Activated CD8-positive, alpha-beta memory T cell treated with anti-CD3 and anti-CD28 coated beads for 4 hours (primary cell): ENCODE results near the gene NAT14.
"Not testable (repeated sequence)": the region's sequence is repeated elsewhere in the genome, so short reads cannot be mapped to it uniquely, and the experiment has no call there.

Experiments
- DNase-seq, 2 donors: peaks; one replicate each; pipeline ENCODE4 v3.0.0-alpha.2; 2020; ENCODE audit warnings: low read depth in 2 of 2

NAT14 gene

DNA sequence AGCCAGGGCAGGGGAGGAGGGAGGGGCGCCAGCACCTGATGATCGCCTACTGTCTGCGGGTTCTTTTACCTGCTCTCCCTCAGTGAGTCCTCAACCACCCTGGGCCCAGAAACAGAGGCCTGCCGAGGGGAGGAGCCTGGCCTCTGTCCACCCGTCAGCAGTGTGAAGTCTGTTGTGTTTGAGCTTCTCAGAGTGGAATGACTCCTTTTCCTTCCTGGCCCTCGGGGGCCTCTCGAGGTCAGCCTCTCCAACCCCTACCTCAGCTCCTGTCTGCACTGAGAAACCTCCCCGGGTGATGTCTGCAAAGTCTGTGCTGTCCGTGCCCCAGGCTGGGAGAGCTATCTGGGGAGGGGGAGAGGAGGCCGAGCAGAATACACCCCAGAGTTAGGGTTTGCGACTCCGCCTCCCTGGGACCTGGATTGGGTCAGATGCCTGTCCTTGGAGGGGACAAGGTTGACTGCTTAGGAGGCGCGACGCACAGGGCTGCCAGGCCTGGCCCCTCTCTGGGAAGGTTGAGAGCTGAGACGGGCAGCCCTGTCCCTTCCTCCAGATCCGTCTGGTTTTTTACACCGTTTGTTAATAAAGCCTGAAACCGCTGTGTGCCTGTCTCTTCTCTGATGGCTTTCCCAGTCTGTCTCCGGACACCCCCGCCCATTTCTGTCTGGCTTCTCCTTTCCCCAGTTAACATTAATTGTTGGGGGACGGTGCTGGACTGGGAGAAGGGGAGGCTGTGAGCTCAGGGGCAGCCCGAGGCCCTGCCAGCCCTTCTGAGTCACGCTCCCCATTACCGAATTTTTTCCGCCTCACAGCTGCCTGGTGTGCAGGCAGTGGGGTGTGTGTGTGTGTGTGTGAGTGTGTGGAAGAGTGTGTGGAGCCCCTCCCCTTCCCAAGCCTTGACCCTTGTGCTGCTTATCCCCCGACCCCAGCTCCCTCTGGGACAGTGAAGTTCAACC lies 2.3 kb downstream of the NAT14 start:
- DNase-seq = peak in 1 of 2 donors; percentile 30

DNA sequence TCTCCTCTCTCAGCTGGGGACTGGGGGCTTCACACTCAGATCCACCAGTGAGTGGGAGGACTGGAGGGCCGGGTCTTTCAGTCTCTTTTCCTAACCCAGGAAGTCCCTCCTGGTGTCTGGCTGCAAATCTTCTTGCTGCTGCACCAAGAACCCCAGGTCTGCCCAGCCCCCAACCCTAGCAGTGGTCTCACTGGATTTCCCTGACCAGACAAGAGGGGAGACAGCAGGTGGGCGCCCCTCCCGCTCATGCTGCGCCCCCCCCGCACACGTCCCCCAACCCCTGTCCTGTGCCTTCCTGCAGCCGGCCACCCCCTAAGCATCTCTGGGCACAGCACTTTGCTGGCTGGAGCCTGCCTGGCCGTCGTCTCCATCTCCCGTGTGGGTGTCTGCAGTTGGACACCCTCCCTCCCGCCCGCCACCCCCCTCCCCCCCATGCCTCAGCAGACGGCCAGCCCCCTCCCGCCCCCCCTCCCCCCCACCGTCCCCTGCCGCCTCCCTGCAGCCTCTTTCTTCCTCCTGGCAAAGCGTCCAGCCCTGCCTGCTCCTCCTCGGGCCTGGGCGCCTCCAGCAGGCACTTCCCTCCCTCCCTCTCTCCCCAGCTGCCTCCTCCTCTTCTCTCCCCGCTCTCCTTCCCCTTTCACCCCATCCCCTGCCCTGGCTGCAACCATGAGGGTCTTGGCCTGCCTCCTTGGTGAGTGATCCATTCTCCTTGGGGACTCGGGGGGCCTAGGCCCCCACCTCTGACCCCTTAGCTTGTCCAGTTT lies 3.1 kb downstream of the NAT14 start, which contains the start of gene SSC5D:
SSC5D (plus strand) TSS at position 513 of the 764 bp plus-strand sequence; CDS start at position 667, 154 bp downstream.
- DNase-seq = no peak

DNA sequence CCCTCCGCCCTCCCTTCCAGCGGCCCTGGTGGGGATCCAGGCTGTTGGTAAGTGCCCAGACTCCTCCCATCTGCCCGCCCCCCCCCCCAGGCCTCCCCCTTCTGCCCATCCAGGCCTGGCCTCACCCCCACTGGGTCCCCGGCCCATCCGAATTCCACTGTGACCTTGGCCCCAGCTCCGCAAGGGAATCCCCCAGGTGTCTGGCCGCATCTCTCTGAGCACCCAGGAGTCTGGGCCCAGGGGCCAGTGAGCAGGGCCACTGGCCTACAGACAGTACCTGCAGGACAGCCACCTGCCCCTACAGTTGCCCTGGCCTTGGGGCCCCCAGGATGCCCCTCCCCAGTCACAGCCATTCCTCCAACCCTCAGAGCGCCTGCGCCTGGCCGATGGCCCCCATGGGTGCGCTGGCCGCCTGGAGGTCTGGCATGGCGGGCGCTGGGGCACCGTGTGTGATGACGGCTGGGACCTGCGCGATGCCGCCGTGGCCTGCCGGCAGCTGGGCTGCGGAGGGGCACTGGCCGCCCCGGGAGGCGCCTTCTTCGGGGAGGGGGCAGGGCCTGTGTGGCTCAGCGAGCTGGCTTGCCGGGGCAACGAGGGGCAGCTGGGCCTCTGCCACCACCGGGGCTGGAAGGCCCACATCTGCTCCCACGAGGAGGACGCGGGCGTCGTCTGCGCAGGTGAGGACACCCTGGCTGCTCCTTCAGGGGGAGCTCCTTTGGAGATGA lies 4.2 kb downstream of the NAT14 start:
- DNase-seq = no peak

DNA sequence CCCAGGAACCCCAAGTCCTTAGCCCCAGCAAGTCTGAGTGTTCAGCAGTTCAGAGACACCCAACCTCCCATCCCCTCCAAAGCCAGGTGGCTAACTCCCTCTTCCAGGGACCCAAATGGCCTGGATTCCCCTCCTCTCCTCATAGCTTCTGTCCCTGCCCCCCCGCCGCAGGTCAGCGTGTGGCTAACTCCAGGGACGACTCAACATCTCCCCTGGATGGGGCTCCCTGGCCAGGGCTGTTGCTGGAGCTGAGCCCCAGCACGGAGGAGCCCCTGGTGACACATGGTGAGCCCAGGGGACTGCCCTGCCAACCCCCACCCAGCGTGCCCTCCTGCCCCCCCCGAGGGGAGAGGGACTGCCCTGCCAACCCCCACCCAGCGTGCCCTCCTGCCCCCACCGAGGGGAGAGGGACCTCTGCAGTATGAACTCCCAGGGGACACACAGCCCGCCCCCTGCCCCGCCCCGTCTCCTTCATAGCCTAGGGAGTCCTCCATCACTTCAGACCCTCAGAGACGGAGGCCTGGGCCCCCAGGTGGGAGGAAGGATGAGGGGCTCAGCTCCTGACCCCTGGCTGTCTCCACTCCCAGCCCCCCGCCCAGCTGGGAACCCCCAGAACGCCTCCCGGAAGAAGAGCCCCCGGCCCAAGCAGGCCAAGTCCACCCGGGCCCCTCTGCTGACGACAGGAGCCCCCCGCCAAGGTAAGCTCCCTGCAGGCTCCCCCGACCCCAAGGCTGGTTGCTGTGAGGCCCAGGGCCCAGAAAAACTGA lies 4.9 kb downstream of the NAT14 start:
- DNase-seq = no peak

DNA sequence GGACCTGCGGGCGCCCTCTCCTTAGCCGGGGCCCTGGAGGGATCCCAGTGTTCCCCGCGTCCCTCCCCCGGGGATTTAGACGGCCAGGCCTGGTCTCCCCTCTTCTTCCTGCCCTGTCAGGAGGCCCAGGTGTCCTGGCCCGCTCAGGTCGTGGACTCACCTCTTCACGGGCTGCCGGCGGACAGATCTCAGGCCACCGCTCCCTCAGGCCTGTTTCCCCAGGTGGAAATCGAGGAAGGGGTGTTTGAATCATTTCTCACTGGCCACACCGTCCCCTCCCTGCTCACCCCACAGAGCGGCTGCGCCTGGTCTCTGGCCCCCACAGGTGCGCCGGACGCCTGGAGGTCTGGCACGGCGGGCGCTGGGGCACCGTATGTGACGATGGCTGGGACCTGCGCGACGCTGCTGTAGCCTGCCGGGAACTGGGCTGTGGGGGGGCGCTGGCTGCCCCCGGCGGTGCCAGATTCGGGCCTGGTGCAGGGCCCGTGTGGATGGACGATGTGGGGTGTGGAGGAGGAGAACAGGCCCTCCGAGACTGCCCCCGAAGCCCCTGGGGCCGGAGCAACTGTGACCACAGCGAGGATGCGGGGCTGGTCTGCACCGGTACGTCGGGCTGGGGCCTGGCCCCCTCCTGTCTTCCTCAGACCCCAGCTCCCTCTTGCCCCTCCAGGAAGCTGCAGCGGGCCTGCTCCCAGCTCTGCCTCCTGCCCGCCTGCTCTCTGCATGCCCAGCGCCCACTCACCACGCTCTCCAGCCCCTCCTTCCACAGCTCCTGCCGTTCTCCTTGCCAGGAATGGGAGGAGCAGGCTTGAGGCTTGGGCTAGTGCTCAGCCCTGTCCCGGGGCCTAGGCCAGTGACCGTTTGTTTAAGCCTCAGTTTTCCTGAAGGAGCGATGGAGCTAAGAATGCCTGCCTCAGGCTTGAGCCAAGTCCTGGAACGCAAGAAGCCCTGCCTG lies 5.8 kb downstream of the NAT14 start:
- no peak for DNase-seq

DNA sequence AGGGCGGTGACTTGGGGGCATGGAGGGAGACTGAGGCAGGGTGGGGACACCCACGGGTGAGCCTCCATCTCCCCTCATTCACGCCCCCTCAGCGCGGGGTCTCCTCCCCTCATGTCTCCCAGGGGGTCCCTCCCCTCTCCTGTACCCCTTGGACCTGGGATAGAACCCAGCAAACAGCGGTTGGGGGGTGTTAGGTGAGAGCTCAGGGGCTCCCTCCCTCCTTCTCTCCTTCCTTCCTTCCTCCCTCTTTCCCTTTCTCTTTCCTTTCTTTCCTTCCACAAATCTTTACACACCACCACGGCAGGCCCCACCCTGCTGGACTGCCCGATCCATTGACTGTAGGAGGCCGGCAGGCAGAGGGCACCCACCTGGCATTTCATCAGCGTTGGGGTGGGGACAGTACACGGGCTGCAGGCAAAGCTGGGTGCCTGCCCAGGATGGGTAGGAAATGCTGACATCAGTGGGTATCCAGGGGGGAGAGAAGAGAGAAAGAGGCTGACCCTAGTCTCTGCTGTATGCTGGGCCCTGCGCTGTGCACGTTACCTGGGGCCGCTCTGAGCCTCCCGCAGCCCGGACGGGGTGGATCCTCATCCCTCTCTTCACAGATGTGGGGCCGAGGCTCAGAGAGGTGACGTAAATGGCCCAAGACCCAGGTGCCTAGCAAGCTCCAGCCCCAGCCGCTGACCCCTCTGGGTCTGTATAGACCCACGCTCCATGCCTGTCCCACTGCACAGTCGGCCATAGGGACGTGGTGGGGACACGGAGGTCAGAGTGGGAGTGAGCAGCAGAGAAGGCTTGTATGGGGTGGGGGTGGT lies 6.8 kb downstream of the NAT14 start:
- no peak for DNase-seq

DNA sequence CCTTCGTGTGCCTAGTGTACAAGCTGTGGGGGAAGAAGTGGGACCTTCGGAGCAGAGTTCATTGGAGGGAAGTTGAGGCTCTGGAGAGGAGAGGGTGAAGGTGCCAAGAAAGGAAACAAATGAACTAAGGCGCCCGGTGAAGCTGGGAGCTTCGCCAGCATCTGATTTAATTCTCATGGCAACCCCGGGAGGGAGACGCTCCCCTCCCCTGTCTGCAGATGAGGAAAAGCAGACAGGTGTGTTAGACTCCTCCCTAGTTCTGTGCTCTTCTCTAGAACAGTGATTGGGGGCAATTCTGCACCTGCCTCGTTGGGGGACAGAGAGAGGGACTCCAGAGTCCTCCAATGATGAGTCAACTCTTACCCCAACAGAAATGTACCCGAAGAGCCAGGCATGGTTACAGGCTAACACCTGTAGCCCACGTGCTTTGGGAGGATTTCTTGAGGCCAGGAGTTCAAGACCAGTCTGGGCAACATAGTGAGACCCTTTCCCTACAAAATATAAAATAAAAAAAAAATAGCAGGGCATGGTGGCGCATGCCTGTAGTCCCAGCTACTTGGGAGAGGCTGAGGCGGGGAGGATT lies 7.5 kb downstream of the NAT14 start:
- no peak for DNase-seq

DNA sequence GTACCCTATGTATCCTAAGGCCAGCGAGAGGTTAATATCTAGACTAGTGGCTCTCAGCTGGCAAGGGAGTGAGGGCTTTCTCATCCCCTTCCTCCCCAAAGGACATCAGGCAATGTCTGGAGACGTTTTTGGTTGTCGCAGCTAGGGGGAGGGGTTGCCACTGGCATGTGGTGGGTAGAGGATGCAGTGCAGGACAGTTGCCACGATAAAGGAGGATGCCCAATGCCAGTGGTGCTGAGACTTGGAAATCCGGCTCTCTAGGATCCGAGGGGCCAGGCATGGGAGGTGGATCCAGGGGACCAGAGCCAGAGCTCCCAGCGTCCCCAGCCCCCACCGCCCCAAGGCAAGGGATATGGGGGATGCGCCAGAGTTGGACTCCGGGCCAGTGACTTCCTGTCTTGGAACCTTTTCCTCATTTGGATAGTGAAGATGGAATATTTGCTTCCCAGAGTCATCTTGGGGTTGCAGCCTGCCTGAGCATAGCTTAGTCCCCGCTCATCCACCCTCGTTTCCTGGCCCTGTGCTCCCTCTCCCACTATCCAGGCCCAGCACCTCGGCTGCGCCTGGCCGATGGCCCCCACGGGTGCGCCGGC lies 8.2 kb downstream of the NAT14 start:
- DNase-seq = no peak

DNA sequence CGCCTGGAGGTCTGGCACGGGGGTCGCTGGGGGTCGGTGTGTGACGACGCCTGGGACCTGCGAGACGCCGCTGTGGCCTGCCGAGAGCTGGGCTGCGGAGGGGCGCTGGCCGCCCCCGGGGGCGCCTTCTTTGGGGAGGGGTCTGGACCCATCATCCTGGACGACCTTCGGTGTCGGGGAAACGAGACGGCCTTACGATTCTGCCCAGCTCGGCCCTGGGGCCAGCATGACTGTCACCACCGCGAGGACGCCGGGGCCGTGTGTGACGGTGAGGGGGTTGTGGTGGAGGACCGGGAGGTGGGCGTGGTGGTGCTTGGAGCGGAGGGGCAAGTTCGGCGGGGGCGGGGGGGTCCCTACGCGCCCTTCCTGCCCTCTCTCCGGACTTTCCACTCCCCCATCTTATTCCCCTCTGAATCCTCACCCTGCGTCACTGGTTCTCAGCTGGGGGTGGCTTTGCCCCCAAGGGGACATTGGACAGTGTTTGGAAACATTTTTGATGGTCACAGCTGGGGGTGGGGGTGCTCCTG lies 8.7 kb downstream of the NAT14 start:
- no peak for DNase-seq

DNA sequence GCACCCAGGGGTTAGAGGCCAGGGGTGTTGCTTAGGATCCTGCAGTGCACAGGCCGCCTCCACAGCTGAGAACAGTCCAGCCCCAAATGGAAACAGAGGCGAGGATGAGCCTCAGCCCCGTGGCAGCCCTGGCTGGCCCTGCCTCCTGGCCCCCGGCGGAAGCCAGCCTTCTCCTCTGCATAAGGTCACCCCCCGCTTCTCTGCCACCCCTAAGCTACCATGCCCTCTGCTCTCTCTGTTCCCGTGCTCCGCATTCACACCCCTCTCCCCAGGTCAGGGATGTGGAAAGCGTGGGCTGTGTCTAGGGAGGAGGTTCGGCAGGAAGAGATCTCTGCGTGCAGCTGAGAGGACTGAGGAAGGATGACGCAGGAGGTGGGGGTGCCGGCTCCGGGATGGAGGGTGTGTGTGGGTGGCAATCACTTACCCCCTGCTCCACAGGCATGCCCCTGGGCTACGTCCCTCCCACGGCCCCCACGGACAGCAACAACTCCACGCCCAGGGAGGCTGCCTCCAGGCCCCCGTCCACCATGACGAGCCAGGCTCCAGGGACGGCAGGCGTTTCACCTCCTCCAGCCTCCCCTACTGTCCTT lies 9.3 kb downstream of the NAT14 start:
- no peak for DNase-seq

DNA sequence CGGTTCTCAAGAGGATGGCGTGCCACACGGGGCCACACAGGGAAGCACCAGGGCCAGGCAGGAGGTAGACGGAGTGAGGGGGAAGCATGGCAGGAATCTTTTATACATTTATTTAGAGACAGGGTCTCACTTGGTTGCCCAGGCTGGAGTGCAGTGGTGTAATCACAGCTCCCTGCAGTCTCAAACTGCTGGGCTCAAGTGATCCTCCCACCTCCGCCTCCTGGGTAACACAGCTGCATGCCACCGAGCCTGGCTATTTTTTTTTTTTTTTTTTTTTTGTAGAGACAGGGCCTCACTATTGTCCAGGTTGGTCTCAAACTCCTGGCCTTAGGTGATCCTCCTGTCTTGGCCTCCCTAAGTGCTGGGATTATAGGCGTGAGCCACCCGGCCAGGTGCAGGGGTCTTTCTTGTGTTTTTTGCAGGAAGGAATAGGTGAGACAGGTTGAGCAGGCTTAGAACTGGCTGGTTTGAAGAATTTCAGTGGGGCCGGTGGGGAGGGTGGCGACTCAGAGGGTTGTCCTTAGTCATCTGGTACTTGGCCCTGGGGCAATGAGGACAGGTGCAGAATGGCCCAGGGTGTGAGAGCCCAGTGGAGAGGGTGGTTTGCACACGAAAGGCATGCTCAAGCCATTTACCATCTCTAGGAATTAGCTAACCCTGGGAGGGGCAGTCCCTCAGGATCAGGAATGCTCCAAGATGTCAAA lies 10.8 kb downstream of the NAT14 start:
- no peak for DNase-seq

DNA sequence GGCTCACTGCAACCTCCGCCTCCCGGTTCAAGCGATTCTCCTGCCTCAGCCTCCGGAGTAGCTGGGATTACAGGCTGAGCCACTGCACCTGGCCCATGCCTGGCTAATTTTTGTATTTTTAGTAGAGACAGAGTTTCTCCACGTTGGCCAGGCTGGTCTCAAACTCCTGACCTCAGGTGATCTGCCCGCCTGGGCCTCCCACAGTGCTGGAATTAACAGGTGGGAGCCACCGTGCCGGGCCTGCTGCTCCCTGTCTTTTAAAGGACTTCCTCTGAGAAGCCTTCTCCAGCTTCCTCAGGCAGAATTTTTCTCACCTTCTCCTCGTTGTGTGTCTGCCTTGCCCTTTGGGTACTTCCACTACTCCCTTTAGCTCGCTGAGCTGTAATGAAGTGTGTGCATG lies 11.8 kb downstream of the NAT14 start:
- DNase-seq = not testable (repeated sequence)

DNA sequence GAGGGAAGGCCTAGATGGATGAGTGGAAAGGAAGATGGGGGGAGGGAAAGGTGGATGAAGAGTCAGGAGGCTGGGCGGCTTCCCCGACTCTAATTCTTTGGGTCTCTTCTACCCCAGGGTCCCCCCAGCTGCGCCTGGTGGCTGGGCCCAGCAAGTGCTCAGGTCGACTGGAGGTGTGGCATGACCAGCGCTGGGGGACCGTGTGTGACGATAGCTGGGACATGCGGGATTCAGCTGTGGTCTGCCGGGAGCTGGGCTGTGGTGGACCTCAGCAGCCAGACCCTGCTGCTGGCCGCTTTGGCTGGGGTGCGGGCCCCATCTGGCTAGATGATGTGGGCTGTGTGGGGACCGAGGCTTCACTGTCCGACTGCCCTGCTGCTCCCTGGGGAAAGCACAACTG lies 12.8 kb downstream of the NAT14 start:
- no peak for DNase-seq

DNA sequence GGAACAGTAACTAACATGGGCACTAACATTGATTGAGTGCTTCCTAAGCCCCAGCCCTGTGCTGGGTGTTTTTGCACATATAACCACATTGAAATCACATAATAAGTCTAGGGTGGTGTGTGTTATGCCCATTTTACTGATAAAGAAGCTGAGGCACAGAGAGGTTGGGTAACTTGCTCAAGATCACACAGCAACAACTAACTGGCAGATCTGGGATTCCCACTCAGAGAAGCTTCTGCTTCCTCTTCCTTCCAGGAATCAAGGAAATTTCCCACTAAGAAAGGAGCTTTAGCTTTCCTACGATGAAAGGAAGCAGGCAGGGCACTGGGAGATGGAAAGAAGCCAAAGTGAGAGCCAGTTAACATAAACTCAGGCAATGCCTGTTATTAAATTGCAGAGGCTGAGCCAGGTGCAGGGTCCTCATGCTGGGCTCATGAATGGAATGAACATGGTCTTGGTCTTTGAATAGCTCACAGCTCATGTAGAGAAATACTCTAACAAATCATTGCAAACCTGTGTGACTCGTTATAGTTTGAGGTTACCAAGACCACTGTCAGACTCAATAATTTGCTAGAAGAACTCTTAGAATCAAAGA lies 13.4 kb downstream of the NAT14 start:
- DNase-seq = no peak

DNA sequence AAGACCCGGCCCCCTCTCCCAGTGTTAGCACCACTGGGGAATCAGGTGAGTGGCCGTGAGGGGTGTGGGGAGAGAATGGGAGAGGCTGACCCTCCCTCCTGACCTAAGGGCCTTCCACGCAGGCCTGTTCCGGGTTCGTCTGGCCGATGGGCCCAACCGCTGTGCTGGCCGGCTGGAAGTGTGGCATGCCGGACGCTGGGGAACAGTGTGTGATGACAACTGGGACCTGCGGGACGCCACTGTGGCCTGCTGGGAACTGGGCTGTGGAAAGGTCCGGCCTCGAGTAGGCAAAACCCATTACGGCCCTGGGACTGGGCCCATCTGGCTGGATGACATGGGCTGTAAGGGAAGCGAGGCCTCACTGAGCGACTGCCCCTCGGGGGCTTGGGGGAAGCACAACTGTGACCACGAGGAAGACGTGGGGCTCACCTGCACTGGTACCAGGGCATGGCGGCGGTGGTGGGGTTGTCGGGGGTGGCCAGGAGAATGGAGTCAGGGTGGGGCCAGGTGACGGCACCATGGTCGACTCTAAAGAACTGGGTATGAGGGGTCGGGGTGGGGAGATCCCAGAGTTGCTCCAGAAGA lies 15.5 kb downstream of the NAT14 start:
- DNase-seq = no peak

DNA sequence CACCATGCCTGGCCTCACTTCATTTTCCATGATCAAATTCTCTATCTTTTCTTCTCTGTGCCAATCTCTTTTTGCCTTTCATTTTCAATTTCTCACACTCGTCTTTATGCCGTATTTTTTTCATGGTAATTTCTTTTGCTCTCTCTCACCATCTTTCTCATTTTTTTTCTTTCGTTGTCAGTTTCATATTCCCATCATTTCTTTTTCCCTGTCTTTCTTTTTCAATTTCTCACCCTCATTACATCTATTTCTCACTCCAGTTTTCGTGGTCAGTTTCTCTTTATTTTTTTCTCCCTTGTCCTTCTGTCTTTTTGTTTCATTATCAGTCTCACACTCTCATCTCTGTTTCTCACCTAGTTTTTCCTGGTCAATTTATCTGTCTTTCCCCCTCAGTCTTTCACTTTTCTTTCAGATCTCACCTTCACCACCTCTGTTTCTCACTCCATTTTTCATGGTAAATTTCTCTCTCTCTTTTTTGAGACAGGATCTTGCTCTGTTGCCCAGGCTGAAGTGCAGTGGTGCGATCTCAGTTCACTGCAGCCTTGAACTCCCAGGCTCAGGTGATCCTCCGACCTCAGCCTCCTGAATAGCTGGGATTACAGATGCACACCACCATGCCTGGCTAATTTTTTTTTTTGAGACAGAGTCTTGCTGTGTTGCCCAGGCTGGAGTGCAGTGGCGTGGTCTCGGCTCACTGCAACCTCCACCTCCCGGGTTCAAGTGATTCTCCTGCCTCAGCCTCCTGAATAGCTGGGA lies 17.4 kb downstream of the NAT14 start:
- no peak for DNase-seq
